Measurements from ENCODE around the gene SMYD1. TPM values are rescaled to one million over a fixed set of nuclear protein-coding genes. Genes with fewer than 3 reads are reported as not detected.

The SMYD1 gene
- total and polyA plus RNA-seq, 10 of the 15 experiments (the other 5 are each of a cell fraction or from before 2014, with no cell fraction given) = 0.09 TPM; not detected in 9

DNA sequence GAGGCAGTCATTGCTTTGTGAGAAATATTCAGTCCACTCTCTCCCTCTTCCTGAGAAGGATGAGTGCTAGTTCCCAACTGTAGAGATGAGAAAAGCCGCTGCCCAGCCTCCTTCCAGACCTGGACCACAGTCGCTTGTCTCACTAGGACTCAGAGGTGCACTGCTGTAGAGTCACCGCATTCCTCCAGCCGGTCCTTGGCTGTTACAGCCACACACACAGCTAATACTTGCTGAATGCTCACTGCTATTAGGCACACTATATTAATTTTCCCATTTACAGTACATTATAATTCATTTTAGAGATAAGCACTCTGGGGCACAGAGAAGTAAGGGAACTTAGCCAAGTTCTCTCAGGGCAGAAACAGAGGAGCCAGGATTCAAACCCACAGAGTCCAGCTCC, 70.2 kb downstream of the SMYD1 start:
- ATAC-seq = no peak
- H3K4me2 ChIP-seq (ENCODE audit: control insufficient read depth, insufficient read depth) = no peak overlapping the region
- ChIA-PET SMC1A (ENCODE audit: uncharacterized antibody, unreplicated experiment) (no interaction called here), RAD21 (ENCODE audit: unreplicated experiment) (no interaction called here), CTCF (interaction anchor here (2.6 kb wide), 1 partner anchor 77 kb away, joined by 7 read pairs; no protein-coding TSS in a partner anchor), POLR2A (no interaction called here)
- DNase-seq (ENCODE audit: low read depth, low spot score) = no peak
- in situ Hi-C loops (cut with MboI) (no loop called here), intact Hi-C loops (cut with micrococcal nuclease; ENCODE audit: unreplicated experiment) (no loop called here)
- no peaks in the 10 kb centered on the region for H3K9me3 ChIP-seq (replicated peaks; ENCODE audit: control insufficient read depth, insufficient read depth, low read length)
- TF ChIP-seq ATF7 (IDR thresholded peaks at IDR 0.05; ENCODE audit: low read depth) (no peak), ZNF384 (IDR thresholded peaks at IDR 0.05; ENCODE audit: borderline replicate concordance, low read depth, low read length) (no peak), TCF3 (IDR thresholded peaks at IDR 0.05; ENCODE audit: borderline replicate concordance, insufficient read depth, low read depth, low read length) (no peak), BCL11A (IDR thresholded peaks at IDR 0.05; ENCODE audit: low read depth, low read length) (no peak), E4F1 (IDR thresholded peaks at IDR 0.05; ENCODE audit: borderline replicate concordance, partially characterized antibody) (no peak), CBX5 (IDR thresholded peaks at IDR 0.05; ENCODE audit: low read depth) (no peak), SIN3A (IDR thresholded peaks at IDR 0.05; ENCODE audit: low read depth, low read length) (no peak), CBX3 (IDR thresholded peaks at IDR 0.05; ENCODE audit: borderline replicate concordance, low read depth) (no peak), RAD51 (IDR thresholded peaks at IDR 0.05) (no peak), NRF1 (conservative IDR thresholded peaks at IDR 0.05; ENCODE audit: low read depth, low read length) (no peak), CREB1 (IDR thresholded peaks at IDR 0.05; ENCODE audit: low read depth) (no peak), TARDBP (IDR thresholded peaks at IDR 0.05; ENCODE audit: borderline replicate concordance) (no peak)
- H3K9ac ChIP-seq (ENCODE audit: control insufficient read depth, insufficient read depth, low read length) = no peak overlapping the region
- no peaks in the 10 kb centered on the region for H3K36me3 ChIP-seq (ENCODE audit: control insufficient read depth in 2 of 2, insufficient read depth in 2 of 2, low read length in 1 of 2)
- no peaks in the 10 kb centered on the region for H4K20me1 ChIP-seq (ENCODE audit: control insufficient read depth, insufficient read depth)
- no peak for FAIRE-seq
- no TSS peak for BruUV-seq (replicated peaks)
- H3K4me1 ChIP-seq (ENCODE audit: control insufficient read depth, insufficient read depth, low read length) = no peaks in the 10 kb centered on the region
- WGBS (ENCODE audit: insufficient coverage, insufficient replicate concordance, low lambda C conversion rate, missing lambda C conversion rate) = 38% methylated on average over 4 of the region's 4 CpGs
- no peaks in the 10 kb centered on the region for H3K27me3 ChIP-seq (replicated peaks in 1 of 2; ENCODE audit: control insufficient read depth in 2 of 2, insufficient read depth in 2 of 2, low read length in 1 of 2)
- no peak overlapping the region for H3K4me3 ChIP-seq
- H3K27ac ChIP-seq (ENCODE audit: control insufficient read depth, insufficient read depth) = no peak overlapping the region
- no peaks in the 10 kb centered on the region for H3K79me2 ChIP-seq (ENCODE audit: control insufficient read depth, insufficient read depth, low read length)
- H2AFZ ChIP-seq (ENCODE audit: control insufficient read depth, low read depth, low read length) = no peak overlapping the region

Data from GM12878 (cell line).